ENCODE data around the gene LY9. TPM values are rescaled to one million over a fixed set of nuclear protein-coding genes. Genes with fewer than 3 reads are reported as not detected.
"Not testable (repeated sequence)": the region's sequence is repeated elsewhere in the genome, so short reads cannot be mapped to it uniquely, and the experiment has no call there.

The LY9 gene
- total RNA-seq, 2 donors from 2014 or later, result not detected

DNA sequence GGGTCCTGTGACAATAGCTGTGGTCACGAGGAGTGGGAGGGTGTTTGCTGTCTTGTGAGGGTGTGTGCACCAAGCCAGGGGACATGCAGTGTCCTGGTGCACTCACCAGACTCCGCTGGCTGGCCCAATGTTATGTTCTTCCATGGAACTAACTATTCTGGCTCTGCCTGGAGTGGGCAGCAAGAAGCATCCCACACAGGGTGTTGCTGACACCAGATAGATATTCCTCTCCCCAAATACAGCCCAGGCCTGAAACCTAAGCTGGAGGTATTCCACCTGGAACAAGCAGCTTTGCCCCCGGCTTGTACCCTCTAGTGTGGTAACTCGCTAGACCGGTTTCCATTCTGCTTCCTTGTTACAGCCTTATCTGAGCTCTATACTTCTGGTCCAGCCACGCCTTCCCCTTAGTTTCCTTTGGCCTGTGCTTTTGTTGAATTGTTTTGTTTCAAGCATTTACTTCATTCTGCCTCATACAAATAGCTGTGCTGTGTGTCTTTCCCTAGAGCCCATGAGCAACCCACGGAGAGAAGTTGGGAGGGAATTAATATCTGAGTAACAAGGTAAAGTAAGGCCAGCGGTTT is 14.7 kb upstream of the LY9 start:
- no peak for DNase-seq

DNA sequence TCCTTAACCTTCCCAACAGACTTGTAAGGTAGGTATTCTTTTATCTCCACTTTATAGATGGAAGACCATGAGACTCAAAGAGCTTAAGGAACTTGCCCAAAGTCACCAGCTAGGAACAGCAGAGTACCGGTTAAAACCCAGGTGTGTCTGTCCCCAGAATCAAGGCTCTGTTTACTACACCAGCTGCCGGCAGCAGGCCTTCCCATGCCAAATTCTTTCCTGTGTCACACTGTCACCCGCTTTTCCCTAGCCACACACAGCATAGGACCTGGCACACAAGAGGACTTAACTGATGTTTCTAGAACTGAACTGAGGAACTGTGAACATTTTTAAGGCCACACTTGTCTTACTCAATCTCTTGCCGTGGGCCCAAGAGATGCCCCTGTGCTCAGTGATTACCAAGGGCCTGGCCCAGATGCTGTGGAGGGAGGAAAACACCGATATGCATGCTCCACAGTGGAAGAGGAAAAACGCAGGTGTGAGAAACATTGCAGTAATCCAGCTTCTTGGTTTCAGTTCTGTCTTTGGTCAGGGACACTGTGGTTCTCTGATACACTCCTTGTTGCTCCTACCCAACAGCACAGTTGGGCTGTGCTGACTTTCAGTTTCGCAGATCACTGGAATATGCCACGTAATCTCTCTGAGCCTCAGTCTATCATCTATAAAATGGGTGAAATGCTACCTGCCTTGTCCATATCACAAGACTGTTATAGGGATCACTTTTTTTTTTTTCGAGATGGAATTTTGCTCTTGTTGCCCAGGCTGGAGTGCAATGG is 13.9 kb upstream of the LY9 start:
- Histone ChIP-seq H3K27ac (ENCODE audit: low read depth, low read length) (no peak overlapping the region), H3K4me1 (ENCODE audit: control insufficient read depth, insufficient read depth, low read length) (no peaks in the 10 kb centered on the region), H3K27me3 (ENCODE audit: control insufficient read depth, insufficient read depth, low read length, poor library complexity, severe bottlenecking) (no peaks in the 10 kb centered on the region), H3K9ac (ENCODE audit: extremely low read depth, low read length, poor library complexity, severe bottlenecking) (no peak overlapping the region), H3K9me3 (ENCODE audit: control insufficient read depth, low read length) (no peaks in the 10 kb centered on the region), H3K36me3 (ENCODE audit: control insufficient read depth, insufficient read depth, low read length) (no peaks in the 10 kb centered on the region), H3K4me3 (ENCODE audit: low read length) (no peak overlapping the region)
- Mint-ChIP-seq H3K4me3 (no peak overlapping the region), H3K27me3 (ENCODE audit: insufficient read depth) (no peaks in the 10 kb centered on the region), H3K27ac (no peak overlapping the region), H3K9me3 (peaks cover 23% of the 10 kb centered on the region), H3K4me1 (peaks cover 4% of the 10 kb centered on the region), H3K36me3 (ENCODE audit: low read depth) (peaks cover 2% of the 10 kb centered on the region)
- WGBS, 2 experiments (ENCODE audit: insufficient coverage in 1 of 2, insufficient read length in 1 of 2), result 94 to 97% methylated on average over 8 to 9 of the region's 9 CpGs
- DNase-seq, result no peak
- TF ChIP-seq, protein P1, sequence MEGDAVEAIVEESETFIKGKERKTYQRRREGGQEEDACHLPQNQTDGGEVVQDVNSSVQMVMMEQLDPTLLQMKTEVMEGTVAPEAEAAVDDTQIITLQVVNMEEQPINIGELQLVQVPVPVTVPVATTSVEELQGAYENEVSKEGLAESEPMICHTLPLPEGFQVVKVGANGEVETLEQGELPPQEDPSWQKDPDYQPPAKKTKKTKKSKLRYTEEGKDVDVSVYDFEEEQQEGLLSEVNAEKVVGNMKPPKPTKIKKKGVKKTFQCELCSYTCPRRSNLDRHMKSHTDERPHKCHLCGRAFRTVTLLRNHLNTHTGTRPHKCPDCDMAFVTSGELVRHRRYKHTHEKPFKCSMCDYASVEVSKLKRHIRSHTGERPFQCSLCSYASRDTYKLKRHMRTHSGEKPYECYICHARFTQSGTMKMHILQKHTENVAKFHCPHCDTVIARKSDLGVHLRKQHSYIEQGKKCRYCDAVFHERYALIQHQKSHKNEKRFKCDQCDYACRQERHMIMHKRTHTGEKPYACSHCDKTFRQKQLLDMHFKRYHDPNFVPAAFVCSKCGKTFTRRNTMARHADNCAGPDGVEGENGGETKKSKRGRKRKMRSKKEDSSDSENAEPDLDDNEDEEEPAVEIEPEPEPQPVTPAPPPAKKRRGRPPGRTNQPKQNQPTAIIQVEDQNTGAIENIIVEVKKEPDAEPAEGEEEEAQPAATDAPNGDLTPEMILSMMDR (conservative IDR thresholded peaks at IDR 0.05), result no peak

More for the DNA sequence above, 14.7 kb upstream of the LY9 start:
- no peaks in the 10 kb centered on the region for H3K36me3 ChIP-seq (ENCODE audit: control insufficient read depth, insufficient read depth, low read length)
- H3K27me3 Mint-ChIP-seq (ENCODE audit: insufficient read depth), result no peaks in the 10 kb centered on the region
- 92 to 97% methylated on average over 6 to 8 of the region's 8 CpGs for WGBS, 2 experiments (ENCODE audit: insufficient coverage in 1 of 2, insufficient read length in 1 of 2)
- H3K27me3 ChIP-seq (ENCODE audit: control insufficient read depth, insufficient read depth, low read length, poor library complexity, severe bottlenecking), result no peaks in the 10 kb centered on the region
- H3K9me3 Mint-ChIP-seq, result peaks cover 22% of the 10 kb centered on the region
- H3K4me3 Mint-ChIP-seq, result no peak overlapping the region
- H3K4me1 ChIP-seq (ENCODE audit: control insufficient read depth, insufficient read depth, low read length), result no peaks in the 10 kb centered on the region
- no peak overlapping the region for H3K27ac ChIP-seq (ENCODE audit: low read depth, low read length)
- no peak overlapping the region for H3K4me3 ChIP-seq (ENCODE audit: low read length)
- TF ChIP-seq, protein P1 (conservative IDR thresholded peaks at IDR 0.05), result no peak
- H3K36me3 Mint-ChIP-seq (ENCODE audit: low read depth), result peaks cover 2% of the 10 kb centered on the region
- no peaks in the 10 kb centered on the region for H3K9me3 ChIP-seq (ENCODE audit: control insufficient read depth, low read length)
- H3K27ac Mint-ChIP-seq, result no peak overlapping the region
- peaks cover 4% of the 10 kb centered on the region for H3K4me1 Mint-ChIP-seq
- no peak overlapping the region for H3K9ac ChIP-seq (ENCODE audit: extremely low read depth, low read length, poor library complexity, severe bottlenecking)

DNA sequence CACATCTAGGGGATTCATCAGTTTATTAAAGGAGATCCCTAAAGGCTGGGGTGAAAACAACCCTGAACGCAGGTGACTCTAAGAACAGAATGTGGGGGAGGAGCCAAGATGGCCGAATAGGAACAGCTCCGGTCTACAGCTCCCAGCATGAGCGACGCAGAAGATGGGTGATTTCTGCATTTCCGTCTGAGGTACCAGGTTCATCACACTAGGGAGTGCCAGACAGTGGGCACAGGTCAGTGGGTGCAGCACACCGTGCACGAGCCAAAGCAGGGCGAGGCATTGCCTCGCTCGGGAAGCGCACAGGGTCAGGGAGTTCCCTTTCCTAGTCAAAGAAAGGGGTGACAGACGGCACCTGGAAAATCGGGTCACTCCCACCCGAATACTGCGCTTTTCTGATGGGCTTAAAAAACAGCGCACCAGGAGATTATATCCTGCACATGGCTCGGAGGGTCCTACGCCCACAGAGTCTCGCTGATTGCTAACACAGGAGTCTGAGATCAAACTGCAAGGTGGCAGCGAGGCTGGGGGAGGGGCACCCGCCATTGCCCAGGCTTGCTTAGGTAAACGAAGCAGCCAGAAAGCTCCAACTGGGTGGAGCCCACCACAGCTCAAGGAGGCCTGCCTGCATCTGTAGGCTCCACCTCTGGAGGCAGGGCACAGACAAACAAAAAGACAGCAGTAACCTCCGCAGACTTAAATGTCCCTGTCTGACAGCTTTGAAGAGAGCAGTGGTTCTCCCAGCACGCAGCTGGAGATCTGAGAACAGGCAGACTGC is 12.8 kb upstream of the LY9 start:
- H3K9me3 Mint-ChIP-seq, result peaks cover 23% of the 10 kb centered on the region
- 82 to 91% methylated on average over 14 to 23 of the region's 25 CpGs for WGBS, 2 experiments (ENCODE audit: insufficient coverage in 1 of 2, insufficient read length in 1 of 2)
- H3K4me1 Mint-ChIP-seq, result not testable (repeated sequence)

More for the DNA sequence above, 12.8 kb upstream of the LY9 start:
- H3K4me1 ChIP-seq (ENCODE audit: control insufficient read depth, insufficient read depth, low read length); H3K36me3 Mint-ChIP-seq (ENCODE audit: low read depth); H3K27ac Mint-ChIP-seq; H3K4me3 Mint-ChIP-seq; H3K4me3 ChIP-seq (ENCODE audit: low read length); H3K9me3 ChIP-seq (ENCODE audit: control insufficient read depth, low read length); H3K27me3 Mint-ChIP-seq (ENCODE audit: insufficient read depth); H3K27ac ChIP-seq (ENCODE audit: low read depth, low read length); H3K27me3 ChIP-seq (ENCODE audit: control insufficient read depth, insufficient read depth, low read length, poor library complexity, severe bottlenecking); H3K9ac ChIP-seq (ENCODE audit: extremely low read depth, low read length, poor library complexity, severe bottlenecking); DNase-seq; H3K36me3 ChIP-seq (ENCODE audit: control insufficient read depth, insufficient read depth, low read length): not testable (repeated sequence)

Measured in endodermal cell (in vitro differentiated cells).